Activated CD4-positive, alpha-beta T cell treated with anti-CD3 and anti-CD28 coated beads, Interleukin-2, amount 50 U/mL, for 4 hours (primary cell): ENCODE results near the gene ST6GALNAC4.
"Not testable (repeated sequence)": the region's sequence is repeated elsewhere in the genome, so short reads cannot be mapped to it uniquely, and the experiment has no call there.

Source experiments
- DNase-seq, 2 experiments: peaks; one replicate each; pipeline ENCODE4 v3.0.0-alpha.2; 2020

Gene ST6GALNAC4

GRCh38 chr9:127884976-127885490 is 31.8 kb downstream of the ST6GALNAC4 start:
- DNase-seq: no peak

GRCh38 chr9:127884427-127884911 is 32.4 kb downstream of the ST6GALNAC4 start:
- DNase-seq: no peak

DNA sequence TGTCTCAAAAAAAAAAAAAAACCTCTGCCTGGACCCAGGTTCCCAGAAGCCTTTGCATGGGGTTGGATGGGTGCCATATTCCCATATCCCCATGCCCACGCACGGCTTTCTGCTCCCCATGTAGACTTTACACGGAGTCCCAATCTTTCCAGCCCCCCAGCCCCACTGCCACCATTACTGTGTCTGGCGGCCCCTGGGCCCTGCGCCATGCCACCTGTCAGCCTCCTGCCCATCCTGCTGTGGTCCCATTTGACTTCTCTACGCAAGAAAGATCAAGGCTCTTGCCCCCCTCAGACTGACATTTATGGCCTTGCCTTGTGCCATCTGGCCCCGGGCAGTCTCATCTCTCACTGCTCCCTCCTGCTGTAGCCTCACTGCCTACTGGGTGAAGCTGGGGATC is 32.9 kb downstream of the ST6GALNAC4 start:
- DNase-seq: no peak

GRCh38 chr9:127881715-127882114 is 35.1 kb downstream of the ST6GALNAC4 start:
- not testable (repeated sequence) for DNase-seq

DNA sequence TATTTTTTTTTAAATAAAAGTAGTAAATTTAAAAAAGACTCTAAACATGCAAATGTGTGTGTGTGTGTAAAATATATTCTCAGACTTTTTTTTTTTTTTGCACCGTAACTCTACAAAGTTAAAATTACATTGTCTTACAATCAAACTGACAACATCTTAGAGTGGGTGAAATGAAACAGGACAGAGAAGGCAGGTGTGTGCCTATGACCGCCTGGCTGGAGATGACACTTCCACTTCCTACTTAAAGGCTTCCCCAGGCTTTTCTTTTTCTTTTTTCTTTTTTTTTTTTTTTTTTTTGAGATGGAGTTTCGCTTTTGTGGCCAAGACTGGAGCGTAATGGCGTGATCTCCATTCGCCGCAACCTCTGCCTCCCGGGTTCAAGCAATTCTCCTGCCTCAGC is 36.7 kb downstream of the ST6GALNAC4 start:
- DNase-seq: no peak

- DNase-seq: no peak
Observed at GRCh38 chr9:127878652-127879390, 38.0 kb downstream of the ST6GALNAC4 start.

DNA sequence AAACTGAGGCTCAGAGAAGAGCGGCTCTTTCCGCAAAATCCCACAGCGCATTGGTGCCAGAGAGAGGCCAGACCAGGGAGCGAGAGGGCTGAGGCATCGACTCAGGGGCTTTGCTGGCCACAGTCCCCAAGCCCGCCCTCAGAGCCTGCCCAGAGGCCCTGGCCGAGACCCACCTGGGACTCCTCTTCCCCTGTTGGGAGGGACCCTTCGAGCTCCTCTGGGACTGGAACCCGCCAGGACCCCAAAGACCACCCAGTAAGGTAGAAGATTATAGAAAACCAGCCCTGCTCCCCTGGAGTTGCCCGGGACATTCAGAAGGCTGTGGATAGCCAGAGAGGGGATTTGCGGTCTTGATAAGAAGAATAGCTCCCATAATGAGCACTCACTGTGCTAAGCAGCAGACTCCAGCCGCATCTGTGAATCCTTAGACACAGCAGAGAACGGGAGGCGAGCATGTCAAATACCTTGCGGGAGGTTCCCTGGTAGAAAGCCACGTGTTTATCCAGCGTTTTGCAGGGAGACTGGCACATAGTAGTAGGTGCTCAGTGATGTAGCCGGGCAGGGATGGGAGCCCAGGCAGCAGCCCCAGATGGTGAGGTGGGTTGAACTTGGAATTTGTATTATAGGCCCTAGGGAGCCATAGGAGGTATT is 38.7 kb downstream of the ST6GALNAC4 start:
- no peak for DNase-seq

GRCh38 chr9:127877566-127877998 is 39.3 kb downstream of the ST6GALNAC4 start, which contains the start of gene AK1:
Gene AK1, minus strand, starts transcription at chr9:127877675. Its CDS starts 3,058 bp downstream, at chr9:127874617.
- DNase-seq: no peak

- no peak for DNase-seq
Observed at GRCh38 chr9:127876764-127877562, 39.9 kb downstream of the ST6GALNAC4 start.

- DNase-seq: no peak
Observed at GRCh38 chr9:127876026-127876763, 40.6 kb downstream of the ST6GALNAC4 start.

GRCh38 chr9:127875306-127875966 is 41.4 kb downstream of the ST6GALNAC4 start:
- no peak for DNase-seq

GRCh38 chr9:127874301-127875221 is 42.3 kb downstream of the ST6GALNAC4 start:
- DNase-seq: no peak

DNA sequence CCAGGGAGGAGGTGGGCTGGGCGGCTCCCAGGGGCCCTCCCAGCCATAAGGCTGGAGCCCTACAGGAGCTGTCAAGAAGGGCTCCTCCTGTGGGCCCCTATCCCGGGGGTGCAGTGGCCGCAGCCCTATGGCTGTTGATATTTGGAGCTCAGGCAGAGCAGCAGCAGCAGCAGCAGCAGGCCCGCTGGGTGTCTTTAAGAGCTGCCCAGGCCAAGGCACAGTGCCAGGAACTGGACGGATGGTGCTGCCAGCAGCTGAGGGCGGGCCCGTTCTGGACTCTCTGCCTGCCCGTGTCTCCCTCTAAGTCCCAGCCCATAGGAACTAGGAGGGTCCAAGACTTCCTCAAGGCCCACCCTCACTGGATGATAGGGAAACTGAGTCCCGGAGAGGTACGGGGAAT is 43.0 kb downstream of the ST6GALNAC4 start:
- DNase-seq: no peak

GRCh38 chr9:127873223-127873691 is 43.6 kb downstream of the ST6GALNAC4 start:
- DNase-seq: no peak

DNA sequence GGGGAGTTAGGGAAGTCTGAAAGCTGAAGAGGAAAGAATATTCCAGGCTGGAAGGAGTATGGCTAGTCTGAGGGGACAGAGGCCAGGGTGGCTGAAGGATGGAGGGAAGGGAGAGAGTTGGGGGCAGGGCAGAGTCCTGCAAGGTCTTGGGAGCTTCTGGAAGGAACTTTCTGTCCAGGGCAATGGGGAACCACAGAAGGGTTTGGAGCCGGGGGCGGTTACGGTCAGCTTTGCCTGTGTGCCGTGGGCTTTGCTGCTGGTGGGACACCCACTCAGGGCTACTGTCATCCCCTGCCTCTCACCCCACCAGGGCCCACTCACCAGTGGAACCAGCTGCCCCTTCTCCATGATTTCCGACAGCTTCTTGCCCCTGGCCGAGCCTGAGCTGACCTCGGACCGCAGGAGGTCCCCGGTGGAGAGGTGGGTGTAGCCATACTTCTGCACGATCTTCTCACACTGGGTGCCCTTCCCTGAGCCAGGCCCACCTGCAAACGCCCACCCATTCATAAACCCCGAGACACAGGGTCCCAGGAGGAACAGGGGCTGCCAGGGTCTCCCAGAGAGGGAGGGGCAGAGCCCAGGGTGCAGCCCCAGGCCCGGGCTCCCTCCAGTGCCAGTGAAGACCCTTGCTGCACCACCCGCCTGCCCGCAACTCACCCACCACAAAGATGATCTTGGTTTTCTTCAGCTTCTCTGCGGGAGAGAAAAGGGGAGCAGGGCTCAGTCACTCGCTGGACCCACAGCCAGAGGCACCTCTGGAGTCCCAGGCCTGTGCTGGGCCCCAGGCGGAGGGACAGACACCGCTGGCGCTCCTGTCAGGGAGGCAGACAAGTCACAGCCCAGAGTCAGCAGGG is 44.2 kb downstream of the ST6GALNAC4 start:
- no peak for DNase-seq

DNA sequence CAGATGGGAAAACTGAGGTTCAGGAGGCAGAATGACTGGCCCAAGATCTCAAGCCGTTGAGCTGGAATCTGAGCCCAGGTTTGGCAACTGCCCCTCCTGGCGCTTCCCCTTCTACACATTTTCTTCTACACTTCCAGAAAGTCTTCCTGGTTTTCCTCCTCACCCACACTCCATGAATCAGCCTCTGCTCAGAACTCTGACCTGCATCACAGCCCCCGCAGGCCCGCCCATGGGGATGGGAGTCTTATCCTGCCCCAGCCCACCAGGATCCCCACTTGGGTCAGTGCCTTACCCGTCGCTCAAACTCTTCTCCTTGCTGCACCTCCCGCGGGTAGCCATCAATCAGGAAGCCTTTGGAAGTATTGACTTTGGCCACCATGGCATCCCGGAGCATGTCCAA is 45.3 kb downstream of the ST6GALNAC4 start:
- no peak for DNase-seq

DNA sequence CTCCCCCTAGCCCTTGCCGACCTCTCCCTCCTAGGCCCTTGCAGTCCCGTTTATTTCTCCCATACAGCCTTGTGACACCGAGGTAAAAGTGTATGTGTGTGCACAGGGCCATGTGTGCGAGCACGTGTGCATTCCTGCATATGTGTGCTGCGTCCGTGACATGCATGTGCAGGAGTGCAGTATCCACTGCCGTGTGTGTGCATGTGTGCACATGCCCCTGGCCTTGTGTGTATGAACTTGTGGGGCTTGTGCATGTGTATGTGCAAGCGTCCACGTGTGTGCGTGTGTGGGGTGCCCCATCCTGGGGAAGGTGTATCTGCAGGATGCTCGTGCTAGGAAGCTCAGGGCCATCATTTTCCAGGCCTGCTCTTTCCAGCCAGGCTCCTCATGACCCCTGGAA is 46.0 kb downstream of the ST6GALNAC4 start:
- DNase-seq: no peak

DNA sequence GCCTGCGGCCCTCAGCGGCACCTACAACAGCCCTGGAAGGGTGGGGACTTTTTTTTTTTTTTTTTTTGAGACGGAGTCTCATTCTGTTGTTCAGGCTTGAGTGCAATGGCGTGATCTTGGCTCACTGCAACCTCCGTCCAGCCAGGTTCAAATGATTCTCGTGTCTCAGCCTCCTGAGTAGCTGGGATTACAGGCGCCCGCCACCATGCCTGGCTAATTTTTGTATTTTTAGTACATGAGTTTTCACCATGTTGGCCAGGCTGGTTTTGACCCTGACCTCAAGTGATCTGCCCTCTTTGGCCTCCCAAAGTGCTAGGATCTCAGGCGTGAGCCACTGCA is 46.7 kb downstream of the ST6GALNAC4 start:
- DNase-seq: not testable (repeated sequence)

DNA sequence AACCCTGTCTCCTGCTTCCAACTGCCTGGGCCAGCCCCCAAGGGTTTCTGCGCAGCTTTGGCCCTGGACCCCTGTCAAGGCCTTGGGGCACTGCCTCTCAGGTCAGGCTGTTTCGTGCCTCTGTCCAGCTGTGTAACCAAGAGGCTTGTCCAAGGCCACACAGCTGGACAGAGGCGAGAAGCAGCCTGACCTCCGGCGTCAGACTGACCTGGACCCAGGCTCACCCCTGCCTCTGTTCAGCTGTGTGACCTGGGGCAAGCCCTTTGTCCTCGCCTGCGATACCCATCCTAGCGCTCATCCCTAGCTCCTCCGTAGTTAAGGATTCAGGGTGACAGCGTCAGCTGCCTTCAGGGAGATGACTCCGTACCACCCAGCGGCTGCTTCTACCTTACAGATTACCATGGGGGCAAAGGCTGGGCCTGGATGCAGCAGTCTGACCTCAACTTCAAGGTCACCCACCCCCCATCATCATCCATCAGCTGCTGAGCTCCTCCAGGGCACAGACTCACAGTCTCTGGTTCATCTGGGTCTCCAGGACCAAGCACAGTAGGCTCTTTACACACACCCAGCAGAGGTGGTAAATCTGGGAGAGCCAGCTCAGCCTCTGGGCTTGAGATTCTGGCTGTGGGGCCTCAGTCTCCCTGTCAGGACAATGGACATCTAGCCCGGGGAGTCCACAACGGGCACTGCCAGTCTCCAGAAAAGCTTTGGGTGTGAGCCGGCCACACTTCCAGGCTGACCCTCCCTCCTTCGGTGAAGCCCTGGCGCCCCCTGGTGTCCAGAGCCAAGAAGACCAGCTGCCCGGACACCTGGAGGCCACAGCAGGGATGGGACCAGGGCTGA is 47.3 kb downstream of the ST6GALNAC4 start:
- DNase-seq: peak; percentile 72 to 73
